Measurements from ENCODE around the gene ESM1.

Gene ESM1

DNA sequence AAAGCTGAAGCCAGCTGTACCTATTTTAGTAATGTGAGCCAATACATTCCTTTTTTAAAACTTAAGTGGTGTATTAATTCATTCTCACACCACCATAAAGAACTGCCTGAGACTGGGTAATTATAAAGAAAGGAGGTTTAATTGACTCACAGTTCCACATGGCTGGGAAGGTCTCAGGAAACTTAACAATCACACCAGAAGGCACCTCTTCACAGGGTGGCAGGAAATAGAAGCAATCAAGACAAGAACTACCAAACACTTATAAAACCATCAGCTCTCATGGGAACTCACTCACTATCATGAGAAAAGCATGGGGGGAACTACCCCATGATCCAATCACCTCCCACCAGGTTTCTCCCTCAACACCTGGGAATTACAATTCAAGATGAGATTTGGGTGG is 21.0 kb downstream of the ESM1 start:
- DNase-seq: no peak
- TF ChIP-seq, protein P1, sequence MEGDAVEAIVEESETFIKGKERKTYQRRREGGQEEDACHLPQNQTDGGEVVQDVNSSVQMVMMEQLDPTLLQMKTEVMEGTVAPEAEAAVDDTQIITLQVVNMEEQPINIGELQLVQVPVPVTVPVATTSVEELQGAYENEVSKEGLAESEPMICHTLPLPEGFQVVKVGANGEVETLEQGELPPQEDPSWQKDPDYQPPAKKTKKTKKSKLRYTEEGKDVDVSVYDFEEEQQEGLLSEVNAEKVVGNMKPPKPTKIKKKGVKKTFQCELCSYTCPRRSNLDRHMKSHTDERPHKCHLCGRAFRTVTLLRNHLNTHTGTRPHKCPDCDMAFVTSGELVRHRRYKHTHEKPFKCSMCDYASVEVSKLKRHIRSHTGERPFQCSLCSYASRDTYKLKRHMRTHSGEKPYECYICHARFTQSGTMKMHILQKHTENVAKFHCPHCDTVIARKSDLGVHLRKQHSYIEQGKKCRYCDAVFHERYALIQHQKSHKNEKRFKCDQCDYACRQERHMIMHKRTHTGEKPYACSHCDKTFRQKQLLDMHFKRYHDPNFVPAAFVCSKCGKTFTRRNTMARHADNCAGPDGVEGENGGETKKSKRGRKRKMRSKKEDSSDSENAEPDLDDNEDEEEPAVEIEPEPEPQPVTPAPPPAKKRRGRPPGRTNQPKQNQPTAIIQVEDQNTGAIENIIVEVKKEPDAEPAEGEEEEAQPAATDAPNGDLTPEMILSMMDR (IDR thresholded peaks at IDR 0.05; ENCODE audit: low read depth, low read length): no peak
- Histone ChIP-seq H3K9me3 (ENCODE audit: severe bottlenecking) (no peaks in the 10 kb centered on the region), H3K36me3 (no peaks in the 10 kb centered on the region), H3K27me3 (ENCODE audit: insufficient read depth, low read depth, severe bottlenecking) (peaks cover 56% of the 10 kb centered on the region), H3K27ac (no peak overlapping the region), H3K4me3 (ENCODE audit: low read depth, low read length) (no peak overlapping the region)

DNA sequence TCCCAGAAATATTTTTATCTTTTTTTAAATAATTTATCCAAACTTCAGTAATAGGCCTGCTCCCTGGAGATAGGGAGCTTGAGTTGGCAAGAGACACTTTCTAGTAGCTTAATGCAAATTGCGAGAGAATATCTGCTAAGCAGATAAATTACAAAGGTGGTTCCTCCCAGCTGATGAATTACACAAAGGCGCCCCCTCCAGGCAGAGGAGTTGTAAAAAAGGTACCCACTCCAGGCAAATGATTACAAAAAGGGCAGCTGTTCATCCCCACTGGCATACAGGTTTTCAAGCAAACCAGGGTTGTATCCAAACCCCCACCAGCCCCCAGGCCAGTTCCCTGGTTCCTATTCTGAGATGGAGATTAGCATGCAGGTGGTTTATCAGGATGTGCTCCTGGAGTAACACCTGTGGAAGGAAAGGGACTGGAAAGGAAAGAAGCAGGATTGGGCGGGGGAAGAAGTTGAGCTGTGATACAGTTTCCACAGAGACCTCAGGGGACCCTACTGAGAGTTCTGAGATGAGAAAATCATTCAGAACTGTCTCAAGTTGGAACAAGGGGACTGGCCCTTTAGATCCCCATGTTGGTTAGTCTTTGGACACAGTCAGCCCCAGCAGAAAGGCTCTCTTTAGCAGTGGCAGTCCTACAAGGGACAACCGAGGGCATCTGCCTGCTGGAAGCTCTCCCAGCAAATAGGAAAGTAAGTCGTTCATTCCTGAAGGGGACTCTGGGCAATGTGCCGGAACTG is 25.5 kb downstream of the ESM1 start:
- DNase-seq: peak; percentile 35
- H3K27me3 ChIP-seq (ENCODE audit: insufficient read depth, low read depth, severe bottlenecking): peaks cover 54% of the 10 kb centered on the region
- no peaks in the 10 kb centered on the region for H3K9me3 ChIP-seq (ENCODE audit: severe bottlenecking)
- no peaks in the 10 kb centered on the region for H3K36me3 ChIP-seq
- no peak overlapping the region for H3K27ac ChIP-seq
- TF ChIP-seq, protein P1 (IDR thresholded peaks at IDR 0.05; ENCODE audit: low read depth, low read length): peak; percentile 40; the same call in 1 of the 2 replicates
- H3K4me3 ChIP-seq (ENCODE audit: low read depth, low read length): no peak overlapping the region

DNA sequence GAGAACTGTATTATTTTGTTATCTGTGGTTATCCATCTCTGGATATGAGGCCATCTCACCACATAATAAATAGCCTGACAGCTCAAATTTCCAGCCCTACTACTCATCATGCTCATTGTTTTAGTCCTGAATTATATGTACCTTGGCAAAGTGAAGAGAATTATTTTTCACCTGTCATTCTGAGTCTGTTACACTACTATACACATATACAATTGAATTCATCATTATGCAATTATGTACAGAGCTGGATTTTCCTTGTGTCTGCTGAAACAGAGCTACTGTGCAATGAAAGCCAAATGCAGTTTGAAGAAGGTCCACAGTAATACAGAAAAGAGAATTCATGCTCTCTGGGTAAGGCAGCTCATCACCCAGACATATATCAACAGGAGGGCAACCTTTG is 28.5 kb downstream of the ESM1 start:
- no peaks in the 10 kb centered on the region for H3K9me3 ChIP-seq (ENCODE audit: severe bottlenecking)
- no peak overlapping the region for H3K4me3 ChIP-seq (ENCODE audit: low read depth, low read length)
- no peak for DNase-seq
- TF ChIP-seq, protein P1 (IDR thresholded peaks at IDR 0.05; ENCODE audit: low read depth, low read length): no peak
- peaks cover 50% of the 10 kb centered on the region for H3K27me3 ChIP-seq (ENCODE audit: insufficient read depth, low read depth, severe bottlenecking)
- H3K36me3 ChIP-seq: no peaks in the 10 kb centered on the region
- H3K27ac ChIP-seq: no peak overlapping the region

DNA sequence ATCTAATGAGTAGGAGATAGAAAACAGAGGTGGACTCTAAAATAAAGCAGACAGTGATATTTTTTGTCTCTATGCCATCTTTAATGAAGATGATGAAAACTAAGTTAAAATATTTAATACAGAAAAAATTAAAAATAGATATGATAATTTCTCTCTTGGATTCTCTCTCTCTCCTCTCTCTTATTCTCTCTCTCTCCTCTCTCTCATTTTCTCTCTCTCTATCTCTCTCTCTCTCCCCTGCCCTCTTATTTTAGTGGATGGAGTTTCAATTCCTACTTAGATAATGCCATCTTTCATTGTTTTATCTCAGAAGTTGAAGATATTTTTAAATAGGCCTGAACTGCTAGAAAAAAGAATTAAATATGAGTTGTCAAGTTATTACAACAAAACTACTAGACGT is 38.2 kb downstream of the ESM1 start:
- no peak overlapping the region for H3K4me3 ChIP-seq (ENCODE audit: low read depth, low read length)
- H3K36me3 ChIP-seq: no peaks in the 10 kb centered on the region
- DNase-seq: no peak
- peaks cover 54% of the 10 kb centered on the region for H3K27me3 ChIP-seq (ENCODE audit: insufficient read depth, low read depth, severe bottlenecking)
- TF ChIP-seq, protein P1 (IDR thresholded peaks at IDR 0.05; ENCODE audit: low read depth, low read length): no peak
- no peak overlapping the region for H3K27ac ChIP-seq
- no peaks in the 10 kb centered on the region for H3K9me3 ChIP-seq (ENCODE audit: severe bottlenecking)

DNA sequence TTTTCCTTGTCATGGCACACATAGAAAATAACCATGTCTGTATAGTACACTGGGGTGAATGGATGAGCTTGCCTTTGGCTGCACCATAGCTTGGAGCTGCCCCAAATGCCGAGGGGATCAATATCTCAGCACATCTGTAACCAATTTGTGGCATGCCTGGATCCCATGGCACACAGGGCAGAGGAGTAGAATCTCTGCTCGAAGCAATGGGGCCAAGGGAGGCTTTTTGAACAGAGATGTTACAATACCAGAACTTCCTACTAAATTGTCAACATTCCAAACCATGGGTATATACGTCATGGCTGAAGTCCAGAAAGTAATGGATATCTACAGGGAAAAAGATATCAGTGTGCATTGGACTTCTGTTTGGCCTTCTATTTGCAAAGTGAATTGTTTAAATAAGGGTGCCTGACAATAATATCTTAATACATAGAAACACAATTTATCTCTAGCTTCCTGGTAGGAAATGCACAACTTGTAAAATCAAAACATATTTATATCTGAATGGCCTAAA is 39.0 kb downstream of the ESM1 start:
- no peak overlapping the region for H3K4me3 ChIP-seq (ENCODE audit: low read depth, low read length)
- no peak overlapping the region for H3K27ac ChIP-seq
- TF ChIP-seq, protein P1 (IDR thresholded peaks at IDR 0.05; ENCODE audit: low read depth, low read length): no peak
- DNase-seq: no peak
- H3K36me3 ChIP-seq: no peaks in the 10 kb centered on the region
- H3K9me3 ChIP-seq (ENCODE audit: severe bottlenecking): no peaks in the 10 kb centered on the region
- peaks cover 48% of the 10 kb centered on the region for H3K27me3 ChIP-seq (ENCODE audit: insufficient read depth, low read depth, severe bottlenecking)

All from WERI-Rb-1 (cell line).